Measurements from ENCODE around the gene NDUFA7. TPM values are rescaled to one million over a fixed set of nuclear protein-coding genes. Genes with fewer than 3 reads are reported as not detected.
A peak's percentile ranks its signal among the peaks of the same experiment; 100 is the strongest.

NDUFA7 gene
- total and polyA plus RNA-seq, 11 donors: 74.5 to 393 (median 104) TPM

- Histone ChIP-seq H3K4me3 (no peak overlapping the region), H3K27ac (no peak overlapping the region), H3K27me3 (no peaks in the 10 kb centered on the region), H3K36me3 (peaks cover 0 to 32% (median 13%) of the 10 kb centered on the region in 9 donors), H3K4me1 (peaks cover 0 to 6% (median 0%) of the 10 kb centered on the region in 12 donors), H3K9me3 (no peaks in the 10 kb centered on the region)
- WGBS, 4 donors: 78 to 92% (median 91%) methylated on average over 10 to 14 of the region's 14 CpGs
- DNase-seq: peak in 1 of 5 donors; percentile 6
- TF ChIP-seq CTCF (IDR thresholded peaks at IDR 0.05): no peak
- no peak for TF ChIP-seq POLR2A (IDR thresholded peaks at IDR 0.05)
- intact Hi-C loops (cut with DNase I): loop anchor here in 3 of 10 donors (10.0 kb wide), 4 partner anchors 53 to 813 kb away; partner anchors contain the start of genes ACTL9 (in 1 of the 3), NDUFA7 (in 1 of the 3) and RPS28 (in 1 of the 3)
- ATAC-seq: no peak
These were observed 59.3 kb downstream of the NDUFA7 start for GRCh38 chr19:8261881-8262280.

- no peak for ATAC-seq
- H3K36me3 ChIP-seq: peaks cover 0 to 38% (median 18%) of the 10 kb centered on the region in 9 donors
- no peak overlapping the region for H3K4me3 ChIP-seq
- no peak for DNase-seq
- no peaks in the 10 kb centered on the region for H3K27me3 ChIP-seq
- 92 to 96% (median 93%) methylated on average over 9 of the region's 9 CpGs for WGBS, 4 donors
- intact Hi-C loops (cut with DNase I): loop anchor here in 3 of 10 donors (10.0 kb wide), 4 partner anchors 53 to 813 kb away; partner anchors contain the start of genes ACTL9 (in 1 of the 3), NDUFA7 (in 1 of the 3) and RPS28 (in 1 of the 3)
- no peak for TF ChIP-seq POLR2A (IDR thresholded peaks at IDR 0.05)
- peaks cover 0 to 6% (median 0%) of the 10 kb centered on the region in 12 donors for H3K4me1 ChIP-seq
- H3K27ac ChIP-seq: no peak overlapping the region
- no peaks in the 10 kb centered on the region for H3K9me3 ChIP-seq
These were observed 59.8 kb downstream of the NDUFA7 start for GRCh38 chr19:8261347-8261746.

Other genes with a start within 250 kb of the NDUFA7 start
- under 1 TPM in 1 of 9 donors, not detected in 8; 0.32 TPM for gene FBN3, start 171.8 kb downstream of the NDUFA7 start, total RNA-seq
- gene FBN3, start 171.8 kb downstream of the NDUFA7 start, polyA plus RNA-seq: not detected
- gene CERS4, start 112.0 kb downstream of the NDUFA7 start, total RNA-seq: 10 to 100 TPM; 13.6 to 25.6 (median 20.6) TPM
- gene CERS4, start 112.0 kb downstream of the NDUFA7 start, polyA plus RNA-seq: 10 to 100 TPM; 11.1 to 37.7 TPM
- gene CD320, start 13.0 kb downstream of the NDUFA7 start, total RNA-seq: 10 to 100 TPM; 17.7 to 74.8 (median 35.7) TPM
- gene CD320, start 13.0 kb downstream of the NDUFA7 start, polyA plus RNA-seq: 10 to 100 TPM; 37.8 to 70.5 TPM
- gene RPS28, start 121 bp upstream of the NDUFA7 start, total RNA-seq: 1,000 to 10,000 TPM in 6 of 9 donors, 100 to 1,000 TPM in 3; 271 to 1,278 (median 1,186) TPM
- 100 to 1,000 TPM; 410 to 899 TPM for gene RPS28, start 121 bp upstream of the NDUFA7 start, polyA plus RNA-seq
- 10 to 100 TPM; 12.3 to 33.6 (median 15.9) TPM for gene KANK3, start 21.9 kb upstream of the NDUFA7 start, total RNA-seq
- 10 to 100 TPM; 16.9 to 19.4 TPM for gene KANK3, start 21.9 kb upstream of the NDUFA7 start, polyA plus RNA-seq
- 100 to 1,000 TPM in 1 of 9 donors, 10 to 100 TPM in 4, 1 to 10 TPM in 4; 2.4 to 117 (median 10.8) TPM for gene ANGPTL4, start 42.8 kb upstream of the NDUFA7 start, total RNA-seq
- 10 to 100 TPM in 1 of 2 donors, 1 to 10 TPM in 1; 9.4 to 13.6 TPM for gene ANGPTL4, start 42.8 kb upstream of the NDUFA7 start, polyA plus RNA-seq
- 100 to 1,000 TPM in 8 of 9 donors, 10 to 100 TPM in 1; 56.4 to 159 (median 141) TPM for gene RAB11B, start 69.0 kb upstream of the NDUFA7 start, total RNA-seq
- gene RAB11B, start 69.0 kb upstream of the NDUFA7 start, polyA plus RNA-seq: 100 to 1,000 TPM; 124 to 126 TPM
- gene MARCHF2, start 91.9 kb upstream of the NDUFA7 start, total RNA-seq: 100 to 1,000 TPM in 4 of 9 donors, 10 to 100 TPM in 5; 67.2 to 308 (median 93.7) TPM
- gene MARCHF2, start 91.9 kb upstream of the NDUFA7 start, polyA plus RNA-seq: 10 to 100 TPM; 50.7 to 70.3 TPM
- gene HNRNPM, start 123.6 kb upstream of the NDUFA7 start, total RNA-seq: 100 to 1,000 TPM in 3 of 9 donors, 10 to 100 TPM in 6; 46.7 to 111 (median 95.3) TPM
- 100 to 1,000 TPM in 1 of 2 donors, 10 to 100 TPM in 1; 43.4 to 183 TPM for gene HNRNPM, start 123.6 kb upstream of the NDUFA7 start, polyA plus RNA-seq
- gene PRAM1, start 181.3 kb upstream of the NDUFA7 start, total RNA-seq: 1 to 10 TPM in 2 of 9 donors, under 1 TPM in 6, not detected in 1; 0.23 to 9.9 (median 0.53) TPM
- gene PRAM1, start 181.3 kb upstream of the NDUFA7 start, polyA plus RNA-seq: under 1 TPM; 0.53 to 0.72 TPM
- gene ZNF414, start 192.8 kb upstream of the NDUFA7 start, total RNA-seq: 10 to 100 TPM in 7 of 9 donors, 1 to 10 TPM in 2; 5.6 to 17.2 (median 13.7) TPM
- gene ZNF414, start 192.8 kb upstream of the NDUFA7 start, polyA plus RNA-seq: 10 to 100 TPM; 20.1 to 26.6 TPM

Measured in heart left ventricle (tissue), 16 donors.